Cardiac muscle cell (in vitro differentiated cells and primary cell): ENCODE measurements around the gene LRRC7. TPM values are rescaled to one million over a fixed set of nuclear protein-coding genes. Genes with fewer than 3 reads are reported as not detected.
A peak's percentile ranks its signal among the peaks of the same experiment; 100 is the strongest.
"Not testable (repeated sequence)": the region's sequence is repeated elsewhere in the genome, so short reads cannot be mapped to it uniquely, and the experiment has no call there.

Experiments
- DNase-seq, 2 donors: peaks; one replicate each; pipeline versions ENCODE4 v3.0.0 to v3.0.0-alpha.2; 2010 to 2017; ENCODE audit warnings: low read depth in 1 of 2, low spot score in 1 of 2
- H3K27ac ChIP-seq: fragments of 200-600 bp; sonication (generic); 2 replicates; pipeline ENCODE4 v1.5.1; 2016
- H3K27me3 ChIP-seq: fragments of 200-600 bp; sonication (generic); 2 replicates; pipeline ENCODE4 v1.6.0; 2016; ENCODE audit warnings: control low read depth
- H3K36me3 ChIP-seq: fragments of 200-600 bp; sonication (generic); 2 replicates; pipeline ENCODE4 v1.5.1; 2016; ENCODE audit warnings: control low read depth
- H3K4me1 ChIP-seq: fragments of 200-600 bp; sonication (generic); 2 replicates; pipeline ENCODE4 v1.8.1; 2017; ENCODE audit warnings: low read depth, mild to moderate bottlenecking, mixed run types
- H3K4me3 ChIP-seq: fragments of 200-600 bp; sonication (generic); 2 replicates; pipeline ENCODE4 v1.5.1; 2016; ENCODE audit warnings: mild to moderate bottlenecking
- H3K9me3 ChIP-seq: fragments of 200-600 bp; sonication (generic); 2 replicates; pipeline ENCODE4 v1.5.1; 2017; ENCODE audit warnings: low read depth, mild to moderate bottlenecking, control low read depth
- CTCF ChIP-seq: IDR thresholded peaks from 2 replicates; pipeline ENCODE4 v1.5.1; 2012; ENCODE audit warnings: low read depth, mild to moderate bottlenecking, low read length
- polyA plus RNA-seq: library from polyadenylated mRNA; unstranded; fragments of >200 nt; fragmentation: Nextera tagmentation; extraction: Ambion mirVana; gene quantifications from 2 replicates; pipeline ENCODE4 v1.2.1, GENCODE V29; 2016
- total RNA-seq: library from RNA; depleted of rRNA; stranded (reverse); fragments of >200 nt; gene quantifications from 2 replicates; pipeline ENCODE4 v1.2.3, GENCODE V29; 2016

LRRC7 gene
- total and polyA plus RNA-seq, 2 experiments from 2014 or later = 0.09 TPM; not detected in 1

DNA sequence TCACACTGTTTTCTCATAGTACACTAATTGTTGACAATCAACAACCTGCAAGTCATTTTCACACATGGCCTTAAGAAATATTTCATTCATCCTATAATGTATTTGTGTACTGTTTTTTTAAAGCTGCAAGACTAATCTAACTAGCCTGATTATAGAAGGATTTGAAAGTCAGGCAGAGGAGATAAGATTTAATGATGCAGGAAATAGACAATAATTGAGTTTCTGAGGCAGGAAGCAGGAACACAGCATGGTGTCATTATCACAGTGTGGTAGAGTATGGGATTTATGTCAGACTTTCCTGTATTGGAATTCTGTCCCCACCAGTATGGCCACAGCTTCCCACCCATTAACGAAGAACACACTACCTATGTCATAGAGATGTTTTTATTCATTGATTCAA is 138.8 kb downstream of the LRRC7 start:
- Histone ChIP-seq H3K4me1 (no peaks in the 10 kb centered on the region), H3K36me3 (no peaks in the 10 kb centered on the region), H3K4me3 (no peak overlapping the region), H3K9me3 (no peaks in the 10 kb centered on the region), H3K27ac (no peak overlapping the region), H3K27me3 (no peaks in the 10 kb centered on the region)
- TF ChIP-seq CTCF = no peak
- DNase-seq = no peak

- no peaks in the 10 kb centered on the region for H3K36me3 ChIP-seq
- no peak overlapping the region for H3K4me3 ChIP-seq
- H3K9me3 ChIP-seq = no peaks in the 10 kb centered on the region
- H3K27ac ChIP-seq = no peak overlapping the region
- TF ChIP-seq CTCF = no peak
- no peaks in the 10 kb centered on the region for H3K27me3 ChIP-seq
- DNase-seq = no peak
- H3K4me1 ChIP-seq = no peaks in the 10 kb centered on the region
These were observed 139.4 kb downstream of the LRRC7 start for GRCh38 chr1:69707103-69707502.

DNA sequence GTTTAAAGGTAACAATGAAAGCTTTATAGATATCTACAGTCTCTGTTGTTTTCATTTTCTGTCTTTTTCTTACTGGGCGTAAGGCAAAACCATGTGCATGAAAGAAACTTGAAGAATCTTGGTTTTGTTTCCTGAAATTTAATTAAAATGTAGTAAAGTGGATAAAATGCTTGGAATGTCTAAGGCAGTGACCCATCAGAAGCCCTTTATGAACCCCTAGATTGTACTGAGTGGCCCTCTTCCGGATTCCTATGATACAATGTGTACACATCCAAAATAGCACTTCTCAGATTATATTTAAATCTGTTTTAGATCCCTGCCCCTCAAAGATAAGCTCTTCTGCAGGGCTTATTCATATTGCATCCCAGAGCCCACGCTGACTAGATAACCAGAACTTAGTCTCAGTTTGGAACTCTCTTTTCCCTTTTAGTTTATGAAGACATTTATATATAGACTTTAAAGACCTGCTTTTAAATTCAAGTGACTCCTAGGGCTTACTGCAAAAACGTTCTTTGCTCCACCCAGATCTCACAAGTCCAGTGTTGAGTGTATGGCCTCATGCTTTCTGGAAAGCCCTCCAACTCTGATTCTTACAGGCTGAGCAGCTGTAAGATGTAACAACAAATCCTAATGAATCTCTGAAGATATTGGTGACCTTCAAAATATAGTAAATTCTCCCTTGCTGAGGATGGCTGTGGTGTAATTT is 142.9 kb downstream of the LRRC7 start:
- no peak overlapping the region for H3K27ac ChIP-seq
- TF ChIP-seq CTCF = no peak
- DNase-seq = peak in 1 of 2 donors; percentile 15
- no peaks in the 10 kb centered on the region for H3K36me3 ChIP-seq
- H3K4me3 ChIP-seq = no peak overlapping the region
- H3K27me3 ChIP-seq = no peaks in the 10 kb centered on the region
- H3K4me1 ChIP-seq = no peaks in the 10 kb centered on the region
- H3K9me3 ChIP-seq = no peaks in the 10 kb centered on the region

- no peak for TF ChIP-seq CTCF
- Histone ChIP-seq H3K4me3 (no peak overlapping the region), H3K9me3 (no peaks in the 10 kb centered on the region), H3K27me3 (no peaks in the 10 kb centered on the region), H3K4me1 (no peaks in the 10 kb centered on the region), H3K36me3 (no peaks in the 10 kb centered on the region), H3K27ac (no peak overlapping the region)
- DNase-seq = peak in 1 of 2 donors; percentile 25
These were observed 143.6 kb downstream of the LRRC7 start for GRCh38 chr1:69711190-69711930.

DNA sequence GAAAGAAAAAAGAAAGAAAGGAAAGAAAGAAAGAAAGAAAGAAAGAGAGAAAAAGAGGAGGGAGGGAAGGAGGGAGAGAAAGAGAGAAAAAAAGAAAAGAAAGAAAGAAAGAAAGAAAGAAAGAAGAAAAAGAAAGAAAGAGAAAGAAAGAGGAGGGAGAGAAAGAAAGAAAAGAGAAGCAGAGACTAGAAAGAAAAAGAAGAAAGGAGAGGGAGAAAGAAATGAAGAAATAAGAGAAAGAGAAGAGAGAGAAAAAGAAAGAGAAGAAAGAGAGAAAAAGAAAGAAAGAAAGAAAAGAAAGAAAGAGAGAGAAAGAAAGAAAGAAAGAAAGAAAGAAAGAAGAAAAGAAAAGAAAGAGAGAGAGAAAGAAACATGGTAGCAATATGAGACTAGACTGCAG is 150.1 kb downstream of the LRRC7 start:
- H3K4me3 ChIP-seq, H3K36me3 ChIP-seq, DNase-seq, H3K4me1 ChIP-seq, H3K27me3 ChIP-seq, H3K9me3 ChIP-seq, H3K27ac ChIP-seq: not testable (repeated sequence)

DNA sequence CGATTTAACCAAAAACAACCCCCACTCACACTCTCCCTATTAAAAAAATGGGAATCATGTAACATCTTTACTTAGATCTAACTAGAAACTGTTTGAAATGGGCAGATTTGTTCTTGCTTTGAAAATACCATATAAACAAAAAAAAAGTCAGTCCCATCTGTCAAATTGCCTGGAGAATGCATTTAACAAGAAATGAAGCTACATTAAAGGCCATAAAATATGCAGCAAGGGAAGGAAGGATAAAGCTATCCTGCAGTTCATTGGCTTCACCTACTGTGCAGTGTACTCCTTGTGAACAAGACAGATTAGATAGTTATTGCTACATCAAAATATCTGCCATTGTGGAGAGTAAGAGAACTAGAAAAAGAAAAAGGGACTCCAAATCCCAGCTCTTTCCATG is 160.5 kb downstream of the LRRC7 start:
- no peaks in the 10 kb centered on the region for H3K9me3 ChIP-seq
- TF ChIP-seq CTCF = no peak
- H3K4me3 ChIP-seq = no peak overlapping the region
- H3K27ac ChIP-seq = no peak overlapping the region
- no peaks in the 10 kb centered on the region for H3K27me3 ChIP-seq
- no peaks in the 10 kb centered on the region for H3K4me1 ChIP-seq
- H3K36me3 ChIP-seq = no peaks in the 10 kb centered on the region
- no peak for DNase-seq
